Fibroblast of lung (primary cell): Measurements from ENCODE around the gene PHC2.

Experiments
- EZH2 ChIP-seq: IDR thresholded peaks from 2 replicates; pipeline ENCODE4 v1.5.1; 2012; ENCODE audit warnings: low read length, control low read depth, mild to moderate bottlenecking; ENCODE audit errors: missing control alignments
- TF ChIP-seq, protein P1 (sequence below), 2 donors: IDR thresholded peaks in 1 of 2; conservative IDR thresholded peaks in 1 of 2; 1 replicate in 1 of 2; 2 replicates in 1 of 2; pipeline ENCODE4 v1.5.1; 2011 to 2012; ENCODE audit warnings: low read length in 2 of 2, control low read depth in 1 of 2, inconsistent platforms in 1 of 2, low read depth in 1 of 2, mild to moderate bottlenecking in 1 of 2

- no peak for TF ChIP-seq EZH2
- TF ChIP-seq, protein P1, sequence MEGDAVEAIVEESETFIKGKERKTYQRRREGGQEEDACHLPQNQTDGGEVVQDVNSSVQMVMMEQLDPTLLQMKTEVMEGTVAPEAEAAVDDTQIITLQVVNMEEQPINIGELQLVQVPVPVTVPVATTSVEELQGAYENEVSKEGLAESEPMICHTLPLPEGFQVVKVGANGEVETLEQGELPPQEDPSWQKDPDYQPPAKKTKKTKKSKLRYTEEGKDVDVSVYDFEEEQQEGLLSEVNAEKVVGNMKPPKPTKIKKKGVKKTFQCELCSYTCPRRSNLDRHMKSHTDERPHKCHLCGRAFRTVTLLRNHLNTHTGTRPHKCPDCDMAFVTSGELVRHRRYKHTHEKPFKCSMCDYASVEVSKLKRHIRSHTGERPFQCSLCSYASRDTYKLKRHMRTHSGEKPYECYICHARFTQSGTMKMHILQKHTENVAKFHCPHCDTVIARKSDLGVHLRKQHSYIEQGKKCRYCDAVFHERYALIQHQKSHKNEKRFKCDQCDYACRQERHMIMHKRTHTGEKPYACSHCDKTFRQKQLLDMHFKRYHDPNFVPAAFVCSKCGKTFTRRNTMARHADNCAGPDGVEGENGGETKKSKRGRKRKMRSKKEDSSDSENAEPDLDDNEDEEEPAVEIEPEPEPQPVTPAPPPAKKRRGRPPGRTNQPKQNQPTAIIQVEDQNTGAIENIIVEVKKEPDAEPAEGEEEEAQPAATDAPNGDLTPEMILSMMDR (conservative IDR thresholded peaks at IDR 0.05 in 1 of 2, IDR thresholded peaks at IDR 0.05 in 1 of 2; ENCODE audit: low read depth in 1 of 2, low read length in 2 of 2), result no peak
Measured at GRCh38 chr1:33381977-33382376, 48.9 kb downstream of the PHC2 start.
